ENCODE results near the gene TRIM40.

TRIM40 gene

GRCh38 chr6:30185846-30186484 lies 50.0 kb downstream of the TRIM40 start:
- TF ChIP-seq ZBTB7A (IDR thresholded peaks at IDR 0.05; ENCODE audit: low read depth), result no peak
- TF ChIP-seq, protein P1, sequence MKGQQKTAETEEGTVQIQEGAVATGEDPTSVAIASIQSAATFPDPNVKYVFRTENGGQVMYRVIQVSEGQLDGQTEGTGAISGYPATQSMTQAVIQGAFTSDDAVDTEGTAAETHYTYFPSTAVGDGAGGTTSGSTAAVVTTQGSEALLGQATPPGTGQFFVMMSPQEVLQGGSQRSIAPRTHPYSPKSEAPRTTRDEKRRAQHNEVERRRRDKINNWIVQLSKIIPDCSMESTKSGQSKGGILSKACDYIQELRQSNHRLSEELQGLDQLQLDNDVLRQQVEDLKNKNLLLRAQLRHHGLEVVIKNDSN (IDR thresholded peaks at IDR 0.05), result no peak
- no peak for TF ChIP-seq EGR1 (IDR thresholded peaks at IDR 0.05)
- no peak for TF ChIP-seq CEBPB (IDR thresholded peaks at IDR 0.05)
- TF ChIP-seq TEAD4 (IDR thresholded peaks at IDR 0.05), result no peak
- TF ChIP-seq MAX (IDR thresholded peaks at IDR 0.05), result no peak
- TF ChIP-seq RAD21 (IDR thresholded peaks at IDR 0.05; ENCODE audit: low read depth), result no peak
- no peak for TF ChIP-seq TAF1 (IDR thresholded peaks at IDR 0.05; ENCODE audit: low read depth)
- TF ChIP-seq NFIC (IDR thresholded peaks at IDR 0.05), result no peak
- TF ChIP-seq REST (IDR thresholded peaks at IDR 0.05; ENCODE audit: low read depth), result no peak
- TF ChIP-seq CREB1 (IDR thresholded peaks at IDR 0.05; ENCODE audit: low read depth), result no peak
- TF ChIP-seq EP300 (IDR thresholded peaks at IDR 0.05; ENCODE audit: borderline replicate concordance), result no peak
- no peak for TF ChIP-seq FOXM1 (IDR thresholded peaks at IDR 0.05; ENCODE audit: borderline replicate concordance, low read depth)
- no peak for TF ChIP-seq TCF12 (IDR thresholded peaks at IDR 0.05; ENCODE audit: low read depth)

DNA sequence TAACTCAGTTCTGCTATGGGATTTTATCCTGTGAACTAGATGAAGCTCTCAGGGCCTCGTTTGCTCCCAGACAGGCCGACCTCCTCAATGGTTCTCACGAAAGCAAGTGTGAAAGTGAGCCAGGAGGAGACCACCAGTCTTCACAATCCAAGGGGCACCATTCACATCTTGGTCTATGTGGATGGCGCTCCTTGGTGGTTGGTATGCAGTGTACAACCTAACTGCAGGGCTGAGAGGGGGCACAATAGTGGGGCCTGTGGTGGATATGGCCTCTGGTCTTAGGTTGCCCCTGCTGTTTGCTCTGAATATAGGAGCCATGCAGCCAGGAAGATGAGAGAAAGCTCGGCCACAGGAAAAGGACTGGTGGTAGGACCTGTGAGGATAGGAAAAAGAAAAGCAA lies 52.6 kb downstream of the TRIM40 start:
- TF ChIP-seq FOXM1 (IDR thresholded peaks at IDR 0.05; ENCODE audit: borderline replicate concordance, low read depth), result no peak
- TF ChIP-seq CEBPB (IDR thresholded peaks at IDR 0.05), result no peak
- TF ChIP-seq, protein P1 (IDR thresholded peaks at IDR 0.05), result no peak
- TF ChIP-seq NFIC (IDR thresholded peaks at IDR 0.05), result no peak
- no peak for TF ChIP-seq TAF1 (IDR thresholded peaks at IDR 0.05; ENCODE audit: low read depth)
- TF ChIP-seq TEAD4 (IDR thresholded peaks at IDR 0.05), result no peak
- TF ChIP-seq TCF12 (IDR thresholded peaks at IDR 0.05; ENCODE audit: low read depth), result no peak
- TF ChIP-seq RAD21 (IDR thresholded peaks at IDR 0.05; ENCODE audit: low read depth), result no peak
- no peak for TF ChIP-seq YY1 (IDR thresholded peaks at IDR 0.05; ENCODE audit: low read depth)
- TF ChIP-seq CREB1 (IDR thresholded peaks at IDR 0.05; ENCODE audit: low read depth), result no peak
- TF ChIP-seq EP300 (IDR thresholded peaks at IDR 0.05; ENCODE audit: borderline replicate concordance), result no peak
- TF ChIP-seq MAX (IDR thresholded peaks at IDR 0.05), result no peak
- TF ChIP-seq REST (IDR thresholded peaks at IDR 0.05; ENCODE audit: low read depth), result no peak
- no peak for TF ChIP-seq ZBTB7A (IDR thresholded peaks at IDR 0.05; ENCODE audit: low read depth)
- TF ChIP-seq EGR1 (IDR thresholded peaks at IDR 0.05), result no peak

GRCh38 chr6:30192076-30192475 lies 56.1 kb downstream of the TRIM40 start:
- TF ChIP-seq CREB1 (IDR thresholded peaks at IDR 0.05; ENCODE audit: low read depth) (no peak), ZBTB7A (IDR thresholded peaks at IDR 0.05; ENCODE audit: low read depth) (no peak), YY1 (IDR thresholded peaks at IDR 0.05; ENCODE audit: low read depth) (no peak)

DNA sequence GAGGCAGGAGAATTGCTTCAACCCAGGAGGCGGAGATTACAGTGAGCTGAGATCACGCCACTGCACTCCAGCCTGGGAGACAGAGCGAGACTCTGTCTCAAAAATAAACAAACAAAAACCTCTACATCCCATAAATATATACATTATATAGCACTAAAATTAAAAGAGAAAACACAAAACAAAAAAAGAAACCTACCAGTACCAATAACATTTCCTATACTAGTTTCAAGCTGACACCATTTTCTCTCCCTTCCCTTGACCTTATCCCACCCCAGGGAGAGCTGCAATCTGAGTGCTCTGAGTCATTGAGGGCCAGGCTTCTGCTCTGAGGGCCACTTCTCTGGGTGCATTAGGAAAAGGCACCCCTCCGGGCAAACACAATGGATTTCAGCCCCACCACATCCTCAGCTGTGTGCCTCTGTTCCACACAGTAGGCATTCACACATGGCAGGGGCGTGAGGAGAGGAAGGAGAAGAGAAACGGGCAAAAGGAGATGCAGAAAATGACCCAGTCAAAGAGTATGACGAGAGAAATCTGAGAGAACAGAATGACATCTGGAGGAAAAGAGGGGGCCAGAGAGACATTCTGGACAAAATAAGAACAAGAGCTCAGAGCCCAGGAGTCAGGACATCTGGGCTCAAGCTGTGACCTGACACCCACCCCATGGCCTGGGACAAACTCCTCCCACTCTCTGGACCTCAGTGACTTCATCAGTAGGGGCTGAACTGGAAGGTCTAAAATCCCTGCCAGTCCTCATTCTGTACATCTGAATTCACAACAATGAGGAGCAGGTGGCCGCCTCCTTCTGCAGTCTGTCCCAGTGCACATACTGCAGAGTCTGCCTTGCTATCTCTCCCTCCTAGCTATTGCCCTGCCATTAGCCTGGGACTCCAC lies 59.1 kb downstream of the TRIM40 start:
- TF ChIP-seq RAD21 (IDR thresholded peaks at IDR 0.05; ENCODE audit: low read depth) (no peak), REST (IDR thresholded peaks at IDR 0.05; ENCODE audit: low read depth) (no peak), CEBPB (IDR thresholded peaks at IDR 0.05) (no peak), FOXM1 (IDR thresholded peaks at IDR 0.05; ENCODE audit: borderline replicate concordance, low read depth) (no peak), TAF1 (IDR thresholded peaks at IDR 0.05; ENCODE audit: low read depth) (no peak), NFIC (IDR thresholded peaks at IDR 0.05) (no peak), ZBTB7A (IDR thresholded peaks at IDR 0.05; ENCODE audit: low read depth) (no peak), EP300 (IDR thresholded peaks at IDR 0.05; ENCODE audit: borderline replicate concordance) (no peak), EGR1 (IDR thresholded peaks at IDR 0.05) (no peak), CREB1 (IDR thresholded peaks at IDR 0.05; ENCODE audit: low read depth) (no peak), TEAD4 (IDR thresholded peaks at IDR 0.05) (no peak), YY1 (IDR thresholded peaks at IDR 0.05; ENCODE audit: low read depth) (no peak)
- TF ChIP-seq, protein P1 (IDR thresholded peaks at IDR 0.05), result no peak
